Measurements from ENCODE around the gene GRK5.

The GRK5 gene

GRCh38 chr10:119349937-119350501 is 142.6 kb downstream of the GRK5 start:
- peaks cover 97% of the 10 kb centered on the region for H3K79me2 ChIP-seq (ENCODE audit: low read length)
- no peak overlapping the region for H3K27ac ChIP-seq (ENCODE audit: low read length)
- TF ChIP-seq EZH2phosphoT487 (IDR thresholded peaks at IDR 0.05; ENCODE audit: low read length) = no peak
- no peak for TF ChIP-seq CTCF (IDR thresholded peaks at IDR 0.05; ENCODE audit: low read length)
- TF ChIP-seq EZH2 (optimal IDR thresholded peaks at IDR 0.05; ENCODE audit: low read depth, low read length) = no peak
- no peaks in the 10 kb centered on the region for H3K27me3 ChIP-seq (replicated peaks; ENCODE audit: insufficient read depth, low read length)
- H3K36me3 ChIP-seq (replicated peaks; ENCODE audit: insufficient read depth, low read length) = peaks cover 11% of the 10 kb centered on the region; the same call in 1 of the 2 replicates
- no peak overlapping the region for H3K4me3 ChIP-seq (ENCODE audit: low read length)
- no peak overlapping the region for H3K4me2 ChIP-seq (ENCODE audit: low read depth, low read length)
- H3K9me3 ChIP-seq (replicated peaks; ENCODE audit: insufficient read depth, low read length) = no peaks in the 10 kb centered on the region
- H4K20me1 ChIP-seq (ENCODE audit: insufficient read depth, low read length) = 0 out of 2 replicates have a peak, but pooled peaks cover 4% of the 10 kb centered on the region
- H3K9me2 ChIP-seq (replicated peaks; ENCODE audit: insufficient read depth, low read length) = no peaks in the 10 kb centered on the region
- DNase-seq = no peak
- H3K4me1 ChIP-seq (ENCODE audit: low read length) = peaks cover 14% of the 10 kb centered on the region
- no peak overlapping the region for H3K9ac ChIP-seq (ENCODE audit: low read length)
- no peaks in the 10 kb centered on the region for H3F3A ChIP-seq (ENCODE audit: insufficient read depth, low read length)
- H2AFZ ChIP-seq (ENCODE audit: low read length) = no peak overlapping the region

GRCh38 chr10:119350502-119351097 is 143.2 kb downstream of the GRK5 start:
- H3F3A ChIP-seq (ENCODE audit: insufficient read depth, low read length) = no peaks in the 10 kb centered on the region
- TF ChIP-seq CTCF (IDR thresholded peaks at IDR 0.05; ENCODE audit: low read length) (no peak), EZH2 (optimal IDR thresholded peaks at IDR 0.05; ENCODE audit: low read depth, low read length) (no peak), EZH2phosphoT487 (IDR thresholded peaks at IDR 0.05; ENCODE audit: low read length) (no peak)
- peaks cover 11% of the 10 kb centered on the region; the same call in 1 of the 2 replicates for H3K36me3 ChIP-seq (replicated peaks; ENCODE audit: insufficient read depth, low read length)
- H3K4me3 ChIP-seq (ENCODE audit: low read length) = no peak overlapping the region
- H4K20me1 ChIP-seq (ENCODE audit: insufficient read depth, low read length) = 0 out of 2 replicates have a peak, but pooled peaks cover 4% of the 10 kb centered on the region
- no peak overlapping the region for H3K4me2 ChIP-seq (ENCODE audit: low read depth, low read length)
- no peaks in the 10 kb centered on the region for H3K9me2 ChIP-seq (replicated peaks; ENCODE audit: insufficient read depth, low read length)
- no peak overlapping the region for H2AFZ ChIP-seq (ENCODE audit: low read length)
- no peak for DNase-seq
- peaks cover 14% of the 10 kb centered on the region for H3K4me1 ChIP-seq (ENCODE audit: low read length)
- H3K9ac ChIP-seq (ENCODE audit: low read length) = no peak overlapping the region
- no peak overlapping the region for H3K27ac ChIP-seq (ENCODE audit: low read length)
- peaks cover 96% of the 10 kb centered on the region for H3K79me2 ChIP-seq (ENCODE audit: low read length)
- H3K9me3 ChIP-seq (replicated peaks; ENCODE audit: insufficient read depth, low read length) = no peaks in the 10 kb centered on the region
- H3K27me3 ChIP-seq (replicated peaks; ENCODE audit: insufficient read depth, low read length) = no peaks in the 10 kb centered on the region

DNA sequence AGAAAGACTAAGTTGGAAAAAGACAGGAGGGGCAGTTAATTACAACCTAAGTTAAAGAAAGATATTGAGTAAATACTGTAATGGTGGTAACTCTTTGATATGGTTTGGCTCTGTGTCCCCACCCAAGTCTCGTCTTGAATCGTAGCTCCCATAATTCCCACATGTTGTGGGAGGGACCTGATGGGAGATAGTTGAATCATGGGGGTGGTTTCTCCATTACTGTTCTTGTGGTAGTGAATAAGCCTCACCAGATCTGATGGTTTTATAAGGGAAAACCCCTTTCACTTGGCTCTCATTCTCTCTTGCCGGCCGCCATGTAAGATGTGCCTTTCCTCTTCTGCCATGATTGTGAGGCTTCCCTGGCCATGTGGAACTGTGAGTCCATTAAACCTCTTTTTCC is 143.8 kb downstream of the GRK5 start:
- no peak overlapping the region for H3K4me2 ChIP-seq (ENCODE audit: low read depth, low read length)
- 0 out of 2 replicates have a peak, but pooled peaks cover 4% of the 10 kb centered on the region for H4K20me1 ChIP-seq (ENCODE audit: insufficient read depth, low read length)
- TF ChIP-seq EZH2phosphoT487 (IDR thresholded peaks at IDR 0.05; ENCODE audit: low read length) = no peak
- no peak for TF ChIP-seq CTCF (IDR thresholded peaks at IDR 0.05; ENCODE audit: low read length)
- TF ChIP-seq EZH2 (optimal IDR thresholded peaks at IDR 0.05; ENCODE audit: low read depth, low read length) = no peak
- peaks cover 11% of the 10 kb centered on the region; the same call in 1 of the 2 replicates for H3K36me3 ChIP-seq (replicated peaks; ENCODE audit: insufficient read depth, low read length)
- H3K9me2 ChIP-seq (replicated peaks; ENCODE audit: insufficient read depth, low read length) = no peaks in the 10 kb centered on the region
- H2AFZ ChIP-seq (ENCODE audit: low read length) = no peak overlapping the region
- no peaks in the 10 kb centered on the region for H3K27me3 ChIP-seq (replicated peaks; ENCODE audit: insufficient read depth, low read length)
- DNase-seq = no peak
- no peaks in the 10 kb centered on the region for H3F3A ChIP-seq (ENCODE audit: insufficient read depth, low read length)
- no peak overlapping the region for H3K9ac ChIP-seq (ENCODE audit: low read length)
- no peaks in the 10 kb centered on the region for H3K9me3 ChIP-seq (replicated peaks; ENCODE audit: insufficient read depth, low read length)
- peaks cover 14% of the 10 kb centered on the region for H3K4me1 ChIP-seq (ENCODE audit: low read length)
- no peak overlapping the region for H3K27ac ChIP-seq (ENCODE audit: low read length)
- H3K79me2 ChIP-seq (ENCODE audit: low read length) = peaks cover 96% of the 10 kb centered on the region
- H3K4me3 ChIP-seq (ENCODE audit: low read length) = no peak overlapping the region

Measured in MM.1S (cell line).